ENCODE results near the gene GVQW3.

- TF ChIP-seq JUND (IDR thresholded peaks at IDR 0.05; ENCODE audit: low read length) (no peak), YY1 (IDR thresholded peaks at IDR 0.05; ENCODE audit: low read depth, low read length) (no peak), NANOG (IDR thresholded peaks at IDR 0.05; ENCODE audit: insufficient read depth, low read depth, low read length, poor library complexity, severe bottlenecking) (no peak), HDAC2 (IDR thresholded peaks at IDR 0.05; ENCODE audit: borderline replicate concordance in 1 of 2, low read depth in 2 of 2, low read length in 2 of 2) (no peak), EZH2 (IDR thresholded peaks at IDR 0.05; ENCODE audit: low read depth, low read length, severe bottlenecking) (no peak), RFX5 (IDR thresholded peaks at IDR 0.05; ENCODE audit: borderline replicate concordance, low read depth, low read length) (no peak), RXRA (IDR thresholded peaks at IDR 0.05; ENCODE audit: insufficient read depth, low read depth, low read length) (no peak), MAFK (IDR thresholded peaks at IDR 0.05; ENCODE audit: low read depth, low read length) (no peak), CTCF (IDR thresholded peaks at IDR 0.05; ENCODE audit: control extremely low read depth in 1 of 3, insufficient read depth in 1 of 3, low read depth in 1 of 3, low read length in 3 of 3) (peak; percentile 51 to 80 (median 70)), POLR2A (IDR thresholded peaks at IDR 0.05; ENCODE audit: control extremely low read depth in 1 of 2, low read depth in 2 of 2, low read length in 2 of 2) (no peak), ATF3 (IDR thresholded peaks at IDR 0.05; ENCODE audit: insufficient read depth, low read depth, low read length) (no peak), RBBP5 (IDR thresholded peaks at IDR 0.05; ENCODE audit: borderline replicate concordance, low read depth, low read length) (no peak)
Observed at GRCh38 chr11:76419896-76420295, 38.8 kb downstream of the GVQW3 start.

All from H1 (cell line).